PC-3 (cell line): ENCODE measurements around the gene IL20. TPM values are rescaled to one million over a fixed set of nuclear protein-coding genes. Genes with fewer than 3 reads are reported as not detected.

Experiments
- ATAC-seq: fragments of 200-7000 bp; cut with Tn5 transposase; 2 replicates; pipeline ENCODE4 v1.9.1; 2020; ENCODE audit warnings: mild to moderate bottlenecking, moderate library complexity
- BruUV-seq: library from RNA; stranded (reverse); fragments of 400-500 nt; replicated peaks from 2 replicates; lab custom pipeline; 2021; lab: Mats Ljungman, UMichigan
- CTCF ChIA-PET: fragments of 300-600 bp; sonication (Branson Sonifier 250); formaldehyde crosslinking; loops from one replicate; lab custom pipeline; 2022; ENCODE audit warnings: antibody characterized with exemption; lab: Charles Lee
- POLR2A ChIA-PET: fragments of 300-600 bp; sonication (Branson Sonifier 250); formaldehyde crosslinking; loops from one replicate; lab custom pipeline; 2022; ENCODE audit warnings: antibody characterized with exemption; ENCODE audit not compliant: unreplicated experiment; lab: Charles Lee
- DNase-seq: peaks from one replicate; pipeline ENCODE4 v3.0.0-alpha.2; 2015
- H2AFZ ChIP-seq: fragments of 300-600 bp; sonication (generic); 2 replicates; pipeline ENCODE4 v1.6.0; 2016; ENCODE audit warnings: antibody characterized with exemption, low read length
- H3F3A ChIP-seq: fragments of 300-600 bp; sonication (generic); one replicate; pipeline ENCODE4 v1.6.0; 2017; ENCODE audit warnings: antibody characterized with exemption, low read length, control low read depth, mild to moderate bottlenecking; ENCODE audit not compliant: unreplicated experiment
- H3K27ac ChIP-seq: fragments of 300-600 bp; sonication (generic); 2 replicates; pipeline ENCODE4 v1.5.1; 2016; ENCODE audit warnings: mild to moderate bottlenecking, low read length
- H3K27me3 ChIP-seq: fragments of 300-600 bp; sonication (generic); 2 replicates; pipeline ENCODE4 v1.6.1; 2016; ENCODE audit warnings: low read length, mixed read lengths
- H3K36me3 ChIP-seq: fragments of 300-600 bp; sonication (generic); 2 replicates; pipeline ENCODE4 v1.6.1; 2016; ENCODE audit warnings: low read depth, mixed run types, low read length, mixed read lengths
- H3K4me1 ChIP-seq: fragments of 300-600 bp; sonication (generic); 2 replicates; pipeline ENCODE4 v1.5.1; 2016; ENCODE audit warnings: low read length; ENCODE audit not compliant: insufficient read depth
- H3K4me2 ChIP-seq: fragments of 300-600 bp; sonication (generic); 2 replicates; pipeline ENCODE4 v1.6.0; 2016; ENCODE audit warnings: low read length
- H3K4me3 ChIP-seq: fragments of 300-600 bp; sonication (generic); 2 replicates; pipeline ENCODE4 v1.5.1; 2016; ENCODE audit warnings: mild to moderate bottlenecking, low read length, mixed read lengths
- H3K79me2 ChIP-seq: fragments of 300-600 bp; sonication (generic); 2 replicates; pipeline ENCODE4 v1.6.1; 2017; ENCODE audit warnings: low read length, mixed read lengths
- H3K9ac ChIP-seq: fragments of 300-600 bp; sonication (generic); 2 replicates; pipeline ENCODE4 v1.6.0; 2016; ENCODE audit warnings: mild to moderate bottlenecking, low read length
- H3K9me2 ChIP-seq: fragments of 300-600 bp; sonication (generic); replicated peaks from 2 replicates; pipeline ENCODE4 v1.6.1; 2016; ENCODE audit warnings: mixed run types, low read length, mixed read lengths
- H3K9me3 ChIP-seq: fragments of 300-600 bp; sonication (generic); 2 replicates; pipeline ENCODE4 v1.6.1; 2016; ENCODE audit warnings: low read length, mixed read lengths
- H4K20me1 ChIP-seq: fragments of 300-600 bp; sonication (generic); 2 replicates; pipeline ENCODE4 v1.6.1; 2016; ENCODE audit warnings: low read length, mixed read lengths
- CTCF ChIP-seq: fragments of 300-600 bp; sonication (generic); conservative IDR thresholded peaks from 2 replicates; pipeline ENCODE4 v1.5.1; 2017; ENCODE audit warnings: antibody characterized with exemption, low read depth, mild to moderate bottlenecking, low read length
- EZH2 ChIP-seq: fragments of 300-600 bp; sonication (generic); IDR thresholded peaks from one replicate; pipeline ENCODE4 v1.6.1; 2017; ENCODE audit warnings: antibody characterized with exemption, mild to moderate bottlenecking, low read length; ENCODE audit not compliant: unreplicated experiment
- EZH2phosphoT487 ChIP-seq: fragments of 300-600 bp; sonication (generic); IDR thresholded peaks from 2 replicates; pipeline ENCODE4 v1.6.1; 2018; ENCODE audit warnings: mild to moderate bottlenecking, antibody characterized with exemption, low read length, borderline replicate concordance
- intact Hi-C: fragments of 100-400 bp; cut with micrococcal nuclease; formaldehyde crosslinking; loops from 2 replicates; pipeline ENCODE4 v1.9.0; 2023
- total RNA-seq: library from RNA; depleted of rRNA; stranded (reverse); fragments of >200 nt; gene quantifications from 2 replicates; pipeline ENCODE4 v1.2.3, GENCODE V29; 2014

Gene IL20
- total RNA-seq, 1 experiment from 2014 or later, result not detected

- H3K4me3 ChIP-seq, result no peak overlapping the region
- no peaks in the 10 kb centered on the region for H4K20me1 ChIP-seq
- no peak overlapping the region for H2AFZ ChIP-seq
- ChIA-PET CTCF (no interaction called here), POLR2A (no interaction called here)
- DNase-seq (no peak), ATAC-seq (no peak)
- no peaks in the 10 kb centered on the region for H3K4me1 ChIP-seq
- no peaks in the 10 kb centered on the region for H3K79me2 ChIP-seq
- H3K9me2 ChIP-seq, result no peaks in the 10 kb centered on the region
- H3K36me3 ChIP-seq, result no peaks in the 10 kb centered on the region
- no peak for TF ChIP-seq EZH2
- no peak for TF ChIP-seq EZH2phosphoT487
- TF ChIP-seq CTCF, result no peak
- H3K4me2 ChIP-seq, result no peak overlapping the region
- 0 out of 2 replicates have a peak, but pooled peaks cover 6% of the 10 kb centered on the region for H3K27me3 ChIP-seq
- H3F3A ChIP-seq, result no peaks in the 10 kb centered on the region
- BruUV-seq, result no TSS peak
- no peaks in the 10 kb centered on the region for H3K9me3 ChIP-seq
- intact Hi-C loops, result no loop called here
- no peak overlapping the region for H3K27ac ChIP-seq
- no peak overlapping the region for H3K9ac ChIP-seq
Observed at GRCh38 chr1:206821493-206821892, 43.9 kb upstream of the IL20 start.

- Histone ChIP-seq H3K4me2 (no peak overlapping the region), H3K9ac (no peak overlapping the region), H3F3A (no peaks in the 10 kb centered on the region), H3K4me1 (no peaks in the 10 kb centered on the region), H3K27ac (no peak overlapping the region), H4K20me1 (no peaks in the 10 kb centered on the region), H3K9me2 (no peaks in the 10 kb centered on the region), H3K4me3 (no peak overlapping the region), H2AFZ (no peak overlapping the region), H3K27me3 (0 out of 2 replicates have a peak, but pooled peaks cover 6% of the 10 kb centered on the region), H3K36me3 (no peaks in the 10 kb centered on the region), H3K9me3 (no peaks in the 10 kb centered on the region), H3K79me2 (no peaks in the 10 kb centered on the region)
- intact Hi-C loops, result no loop called here
- TF ChIP-seq EZH2phosphoT487, result no peak
- no peak for TF ChIP-seq CTCF
- no peak for TF ChIP-seq EZH2
- no TSS peak for BruUV-seq
- ChIA-PET POLR2A (no interaction called here), CTCF (no interaction called here)
- ATAC-seq, result no peak
- DNase-seq, result no peak
Observed at GRCh38 chr1:206823727-206824126, 41.7 kb upstream of the IL20 start.

- POLR2A ChIA-PET, result no interaction called here
- no TSS peak for BruUV-seq
- no peak overlapping the region for H3K27ac ChIP-seq
- no peak for DNase-seq
- H3K4me1 ChIP-seq, result no peaks in the 10 kb centered on the region
- H3K36me3 ChIP-seq, result no peaks in the 10 kb centered on the region
- H3K4me2 ChIP-seq, result no peak overlapping the region
- H3F3A ChIP-seq, result no peaks in the 10 kb centered on the region
- no peak for ATAC-seq
- no peaks in the 10 kb centered on the region for H3K9me2 ChIP-seq
- no peaks in the 10 kb centered on the region for H3K9me3 ChIP-seq
- no peak overlapping the region for H2AFZ ChIP-seq
- no peak overlapping the region for H3K4me3 ChIP-seq
- H4K20me1 ChIP-seq, result no peaks in the 10 kb centered on the region
- H3K79me2 ChIP-seq, result no peaks in the 10 kb centered on the region
- TF ChIP-seq EZH2 (no peak), EZH2phosphoT487 (no peak)
- 0 out of 2 replicates have a peak, but pooled peaks cover 6% of the 10 kb centered on the region for H3K27me3 ChIP-seq
- intact Hi-C loops, result no loop called here
- H3K9ac ChIP-seq, result no peak overlapping the region
- CTCF ChIA-PET, result no interaction called here
Observed at GRCh38 chr1:206824331-206824730, 41.1 kb upstream of the IL20 start.
